ENCODE data around the gene GLI1. TPM values are rescaled to one million over a fixed set of nuclear protein-coding genes. Genes with fewer than 3 reads are reported as not detected.
"Not testable (repeated sequence)": the region's sequence is repeated elsewhere in the genome, so short reads cannot be mapped to it uniquely, and the experiment has no call there.

GLI1 gene
- total and polyA plus RNA-seq, 10 donors, result 0.46 to 3.6 (median 1.0) TPM

DNA sequence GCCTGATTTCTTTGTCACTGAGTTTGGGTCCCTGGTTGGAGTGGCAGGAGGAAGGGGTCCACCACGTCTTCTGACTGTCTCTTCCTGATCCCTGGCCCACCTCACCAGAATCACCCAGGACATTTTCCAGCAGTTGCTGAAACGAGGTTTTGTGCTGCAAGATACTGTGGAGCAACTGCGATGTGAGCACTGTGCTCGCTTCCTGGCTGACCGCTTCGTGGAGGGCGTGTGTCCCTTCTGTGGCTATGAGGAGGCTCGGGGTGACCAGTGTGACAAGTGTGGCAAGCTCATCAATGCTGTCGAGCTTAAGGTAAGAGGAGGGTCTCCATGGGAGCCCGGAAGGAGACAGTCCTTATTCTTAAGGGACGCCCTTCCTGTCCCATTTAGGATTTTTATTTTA lies 40.6 kb downstream of the GLI1 start:
- TF ChIP-seq, protein P1, sequence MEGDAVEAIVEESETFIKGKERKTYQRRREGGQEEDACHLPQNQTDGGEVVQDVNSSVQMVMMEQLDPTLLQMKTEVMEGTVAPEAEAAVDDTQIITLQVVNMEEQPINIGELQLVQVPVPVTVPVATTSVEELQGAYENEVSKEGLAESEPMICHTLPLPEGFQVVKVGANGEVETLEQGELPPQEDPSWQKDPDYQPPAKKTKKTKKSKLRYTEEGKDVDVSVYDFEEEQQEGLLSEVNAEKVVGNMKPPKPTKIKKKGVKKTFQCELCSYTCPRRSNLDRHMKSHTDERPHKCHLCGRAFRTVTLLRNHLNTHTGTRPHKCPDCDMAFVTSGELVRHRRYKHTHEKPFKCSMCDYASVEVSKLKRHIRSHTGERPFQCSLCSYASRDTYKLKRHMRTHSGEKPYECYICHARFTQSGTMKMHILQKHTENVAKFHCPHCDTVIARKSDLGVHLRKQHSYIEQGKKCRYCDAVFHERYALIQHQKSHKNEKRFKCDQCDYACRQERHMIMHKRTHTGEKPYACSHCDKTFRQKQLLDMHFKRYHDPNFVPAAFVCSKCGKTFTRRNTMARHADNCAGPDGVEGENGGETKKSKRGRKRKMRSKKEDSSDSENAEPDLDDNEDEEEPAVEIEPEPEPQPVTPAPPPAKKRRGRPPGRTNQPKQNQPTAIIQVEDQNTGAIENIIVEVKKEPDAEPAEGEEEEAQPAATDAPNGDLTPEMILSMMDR (IDR thresholded peaks at IDR 0.05 in 8 of 11, conservative IDR thresholded peaks at IDR 0.05 in 3 of 11), result no peak
- no peak for TF ChIP-seq POLR2A (IDR thresholded peaks at IDR 0.05)
- no peak for TF ChIP-seq POLR2AphosphoS5 (IDR thresholded peaks at IDR 0.05)
- intact Hi-C loops (cut with DNase I; ENCODE audit: low total_unique reads), result no loop called here
- Histone ChIP-seq H3K9me3 (no peaks in the 10 kb centered on the region), H3K27ac (peak overlapping the region in 3 of 8 donors; percentile 8 to 31 (median 19)), H3K27me3 (replicated peaks in 1 of 7) (no peaks in the 10 kb centered on the region), H3K4me1 (peaks cover 0 to 12% (median 0%) of the 10 kb centered on the region in 6 donors), H3K36me3 (peaks cover 0 to 100% (median 82%) of the 10 kb centered on the region in 6 donors), H3K4me3 (no peak overlapping the region)
- peak; percentile 62 for DNase-seq
- WGBS, 5 donors, result 73 to 96% (median 82%) methylated on average over 11 of the region's 11 CpGs

DNA sequence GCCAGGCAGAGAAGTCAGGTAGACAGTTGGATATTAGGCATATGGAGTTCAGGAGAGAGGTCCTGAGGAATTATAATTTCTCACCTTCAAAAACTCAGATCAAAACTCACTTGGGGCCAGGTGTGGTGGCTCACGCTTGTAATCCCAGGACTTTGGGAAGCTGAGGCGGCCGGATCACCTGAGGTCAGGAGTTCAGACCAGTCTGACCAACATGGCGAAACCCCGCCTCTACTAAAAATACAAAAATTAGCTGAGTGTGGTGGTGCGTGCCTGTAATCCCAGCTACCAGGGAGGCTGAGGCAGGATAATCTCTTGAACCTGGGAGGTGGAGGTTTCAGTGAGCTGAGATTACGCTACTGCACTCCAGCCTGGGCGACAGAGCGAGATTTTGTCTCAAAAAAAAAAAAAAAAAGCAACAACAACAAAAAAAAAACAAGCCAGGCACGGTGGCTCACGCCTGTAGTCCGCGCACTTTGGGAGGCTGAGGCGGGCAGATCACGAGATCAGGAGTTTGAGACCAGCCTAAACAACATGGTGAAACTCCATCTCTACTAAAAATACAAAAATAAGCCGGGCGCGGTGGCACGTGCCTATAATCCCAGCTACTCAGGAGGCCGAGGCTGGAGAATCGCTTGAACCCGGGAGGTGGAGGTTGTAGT lies 42.9 kb downstream of the GLI1 start:
- peaks cover 0 to 12% (median 0%) of the 10 kb centered on the region in 6 donors for H3K4me1 ChIP-seq
- peaks cover 0 to 96% (median 84%) of the 10 kb centered on the region in 6 donors for H3K36me3 ChIP-seq
- H3K9me3 ChIP-seq; H3K27ac ChIP-seq; H3K4me3 ChIP-seq; H3K27me3 ChIP-seq (replicated peaks in 1 of 7); intact Hi-C loops (cut with DNase I; ENCODE audit: low total_unique reads): not testable (repeated sequence)
- DNase-seq, result peak; percentile 36
- 95 to 98% (median 97%) methylated on average over 21 to 22 of the region's 22 CpGs for WGBS, 5 donors

DNA sequence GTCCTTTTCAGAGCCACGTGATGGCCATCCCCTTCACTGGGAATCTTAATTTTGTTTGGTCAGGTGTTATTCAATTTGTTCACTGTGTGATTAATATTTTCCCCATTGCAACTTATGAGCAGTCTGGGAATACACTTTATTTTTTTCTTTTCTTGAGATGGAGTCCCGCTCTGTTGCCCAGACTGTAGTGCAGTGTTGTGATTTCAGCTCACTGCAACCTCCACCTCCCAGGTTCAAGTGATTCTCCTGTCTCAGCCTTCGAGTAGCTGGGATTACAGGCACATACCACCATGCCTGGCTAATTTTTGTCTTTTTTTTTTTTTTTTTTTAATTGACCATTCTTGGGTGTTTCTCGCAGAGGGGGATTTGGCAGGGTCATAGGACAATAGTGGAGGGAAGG lies 47.0 kb downstream of the GLI1 start:
- 68 to 98% (median 97%) methylated on average over 3 to 4 of the region's 4 CpGs for WGBS, 5 donors
- H3K36me3 ChIP-seq, result peaks cover 0 to 96% (median 75%) of the 10 kb centered on the region in 6 donors
- intact Hi-C loops (cut with DNase I; ENCODE audit: low total_unique reads); H3K4me1 ChIP-seq; H3K9me3 ChIP-seq; H3K27me3 ChIP-seq (replicated peaks in 1 of 7); H3K27ac ChIP-seq; DNase-seq; H3K4me3 ChIP-seq: not testable (repeated sequence)

DNA sequence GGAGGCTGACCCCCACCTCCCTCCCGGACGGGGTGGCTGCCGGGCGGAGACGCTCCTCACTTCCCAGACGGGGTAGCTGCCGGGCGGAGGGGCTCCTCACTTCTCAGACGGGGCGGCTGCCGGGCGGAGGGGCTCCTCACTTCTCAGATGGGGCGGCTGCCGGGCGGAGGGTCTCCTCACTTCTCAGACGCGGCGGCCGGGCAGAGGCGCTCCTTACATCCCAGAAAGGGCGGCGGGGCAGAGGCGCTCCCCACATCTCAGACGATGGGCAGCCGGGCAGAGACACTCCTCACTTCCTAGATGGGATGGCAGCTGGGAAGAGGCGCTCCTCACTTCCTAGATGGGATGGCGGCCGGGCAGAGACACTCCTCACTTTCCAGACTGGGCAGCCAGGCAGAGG lies 48.2 kb downstream of the GLI1 start:
- H3K27ac ChIP-seq; H3K4me1 ChIP-seq; DNase-seq; H3K27me3 ChIP-seq (replicated peaks in 1 of 7); intact Hi-C loops (cut with DNase I; ENCODE audit: low total_unique reads); H3K9me3 ChIP-seq; H3K4me3 ChIP-seq: not testable (repeated sequence)
- H3K36me3 ChIP-seq, result peaks cover 0 to 96% (median 75%) of the 10 kb centered on the region in 6 donors
- 94 to 100% (median 97%) methylated on average over 11 to 28 of the region's 28 CpGs for WGBS, 5 donors

DNA sequence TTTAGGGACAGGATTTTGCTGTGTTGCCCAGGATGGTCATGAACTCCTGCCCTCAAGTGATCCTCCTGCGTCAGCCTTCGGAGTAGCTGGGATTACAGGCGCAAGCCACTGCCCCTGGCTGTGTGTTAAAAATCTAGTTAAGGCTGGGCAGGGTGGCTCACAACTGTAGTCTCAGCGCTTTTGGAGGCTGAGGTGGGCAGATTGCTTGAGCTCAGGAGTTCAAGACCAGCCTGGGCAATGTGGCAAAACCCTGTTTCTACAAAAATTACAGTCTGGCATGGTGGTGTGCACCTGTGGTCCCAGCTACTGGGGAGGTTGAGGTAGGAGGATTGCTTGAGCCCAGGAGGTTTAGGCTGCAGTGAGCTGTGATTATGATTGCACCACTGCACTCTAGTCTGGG lies 51.6 kb downstream of the GLI1 start:
- Histone ChIP-seq H3K9me3 (no peaks in the 10 kb centered on the region), H3K27me3 (replicated peaks in 1 of 7) (no peaks in the 10 kb centered on the region), H3K36me3 (peaks cover 3 to 96% (median 74%) of the 10 kb centered on the region in 6 donors), H3K4me3 (no peak overlapping the region), H3K4me1 (peaks cover 0 to 7% (median 0%) of the 10 kb centered on the region in 6 donors), H3K27ac (peak overlapping the region in 1 of 8 donors; percentile 36)
- DNase-seq, result peak; percentile 8
- WGBS, 5 donors, result 94 to 100% (median 98%) methylated on average over 4 of the region's 4 CpGs
- intact Hi-C loops (cut with DNase I; ENCODE audit: low total_unique reads), result no loop called here
- TF ChIP-seq POLR2AphosphoS5 (IDR thresholded peaks at IDR 0.05) (no peak), POLR2A (IDR thresholded peaks at IDR 0.05) (no peak)
- TF ChIP-seq, protein P1 (IDR thresholded peaks at IDR 0.05 in 8 of 11, conservative IDR thresholded peaks at IDR 0.05 in 3 of 11), result no peak
